GM19193 (cell line): ENCODE results near the gene CRIP1.

ENCODE experiments used
- POLR2A ChIP-seq: IDR thresholded peaks from 4 replicates; pipeline ENCODE4 v1.6.1; 2011; ENCODE audit not compliant: insufficient read depth, insufficient read length; ENCODE audit errors: extremely low read depth

The CRIP1 gene

GRCh38 chr14:105480199-105480746, 6.4 kb upstream of the CRIP1 start:
- no peak for TF ChIP-seq POLR2A

GRCh38 chr14:105480807-105481801, 5.6 kb upstream of the CRIP1 start:
- no peak for TF ChIP-seq POLR2A

GRCh38 chr14:105481886-105482457, 4.7 kb upstream of the CRIP1 start:
- no peak for TF ChIP-seq POLR2A

GRCh38 chr14:105482486-105483110, 4.1 kb upstream of the CRIP1 start:
- TF ChIP-seq POLR2A: no peak

GRCh38 chr14:105483300-105484068, 3.2 kb upstream of the CRIP1 start:
- TF ChIP-seq POLR2A: no peak

DNA sequence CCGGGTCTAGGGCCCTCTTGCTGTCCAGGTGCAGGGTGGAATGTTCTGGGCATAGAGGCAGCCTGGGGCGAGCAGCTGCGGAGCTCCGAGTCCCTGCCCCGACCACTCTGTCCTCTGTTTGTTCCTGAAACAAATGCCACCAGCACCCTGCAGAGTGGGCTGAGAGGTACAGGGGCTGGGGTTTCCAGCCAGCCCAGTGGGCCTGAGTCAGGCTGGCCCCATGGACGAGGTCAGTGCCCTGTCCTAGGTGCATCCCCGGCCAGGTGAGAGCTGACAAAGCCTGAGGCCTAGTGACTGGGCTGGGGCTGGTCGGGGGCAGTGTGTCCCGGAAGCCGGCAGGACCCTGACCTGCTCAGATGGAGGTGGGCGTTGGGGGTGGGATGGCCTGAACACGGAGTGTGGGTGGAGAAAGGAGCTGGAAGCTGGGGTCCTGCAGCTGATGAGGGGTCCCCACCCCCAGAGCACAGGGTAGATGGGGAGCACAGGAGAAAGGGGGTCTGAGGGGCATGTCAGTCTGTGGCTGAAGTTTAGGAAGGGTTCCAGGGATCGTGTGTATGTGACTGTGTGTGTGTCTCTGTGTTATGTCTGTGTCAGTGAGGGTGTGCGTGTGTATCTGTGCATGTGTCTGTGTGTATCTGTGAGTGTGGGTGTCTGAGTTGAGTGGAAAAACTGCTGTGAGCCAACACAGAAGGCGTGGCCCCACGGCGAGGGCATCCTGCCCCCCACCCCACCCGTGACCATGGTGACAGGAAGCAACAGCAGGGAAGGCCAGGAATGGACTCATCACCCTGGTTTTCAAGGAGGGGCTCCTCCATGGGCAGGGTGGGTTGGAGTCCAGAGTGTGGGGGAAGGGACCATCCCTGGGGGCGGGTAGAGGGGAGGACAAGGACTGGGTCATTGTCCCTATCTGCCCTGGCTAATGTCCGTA, 2.4 kb upstream of the CRIP1 start:
- no peak for TF ChIP-seq POLR2A

- TF ChIP-seq POLR2A: no peak
Observed at GRCh38 chr14:105484997-105485393, 1.7 kb upstream of the CRIP1 start.

- no peak for TF ChIP-seq POLR2A
Observed at GRCh38 chr14:105485739-105486162, 935 bp upstream of the CRIP1 start.

DNA sequence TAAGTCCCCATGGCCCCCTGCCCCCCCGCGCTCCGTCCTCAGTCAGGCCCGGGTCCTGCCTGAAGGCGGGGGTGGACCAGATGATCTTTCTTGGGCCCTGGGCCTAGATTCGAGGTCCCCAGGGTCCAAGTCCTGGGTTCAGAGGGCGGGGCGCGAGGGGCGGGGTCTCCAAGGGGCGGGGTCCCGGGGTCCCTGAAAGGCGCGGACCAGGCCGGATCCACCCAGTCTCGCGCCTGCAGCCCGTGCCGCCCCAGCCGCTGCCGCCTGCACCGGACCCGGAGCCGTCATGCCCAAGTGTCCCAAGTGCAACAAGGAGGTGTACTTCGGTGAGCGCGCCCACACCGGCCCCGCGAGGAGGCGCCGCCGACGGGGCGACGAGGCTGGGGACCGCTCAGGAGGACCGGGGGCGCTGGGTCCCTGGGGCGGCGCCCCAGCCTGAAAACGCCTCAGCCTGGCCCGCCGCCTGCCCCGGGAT, 325 bp downstream of the CRIP1 start:
- peak; percentile 62 for TF ChIP-seq POLR2A

- TF ChIP-seq POLR2A: no peak
Observed at GRCh38 chr14:105487449-105487985, 831 bp downstream of the CRIP1 start.

- TF ChIP-seq POLR2A: no peak
Observed at GRCh38 chr14:105487986-105488777, 1.5 kb downstream of the CRIP1 start.

- TF ChIP-seq POLR2A: no peak
Observed at GRCh38 chr14:105488781-105489541, 2.3 kb downstream of the CRIP1 start.
